Globus pallidus (tissue), 1 donor: Measurements from ENCODE around the gene TMEM63B.
"Not testable (repeated sequence)": the region's sequence is repeated elsewhere in the genome, so short reads cannot be mapped to it uniquely, and the experiment has no call there.

Source experiments
- DNase-seq: peaks from one replicate; pipeline ENCODE4 v3.0.0-alpha.2; 2015; ENCODE audit warnings: low spot score

Gene TMEM63B

GRCh38 chr6:44171899-44172546 lies 44.7 kb downstream of the TMEM63B start:
- DNase-seq, result no peak

GRCh38 chr6:44172731-44173500 lies 45.6 kb downstream of the TMEM63B start:
- peak; percentile 59 for DNase-seq

GRCh38 chr6:44176130-44176761 lies 48.9 kb downstream of the TMEM63B start:
- no peak for DNase-seq

GRCh38 chr6:44176762-44177509 lies 49.6 kb downstream of the TMEM63B start:
- DNase-seq, result no peak

- DNase-seq, result no peak
Observed at GRCh38 chr6:44177691-44178423, 50.5 kb downstream of the TMEM63B start.

GRCh38 chr6:44178424-44179071 lies 51.2 kb downstream of the TMEM63B start:
- no peak for DNase-seq

GRCh38 chr6:44179072-44179536 lies 51.8 kb downstream of the TMEM63B start:
- DNase-seq, result no peak

- no peak for DNase-seq
Observed at GRCh38 chr6:44179648-44180047, 52.3 kb downstream of the TMEM63B start.

GRCh38 chr6:44180406-44180805 lies 53.1 kb downstream of the TMEM63B start:
- DNase-seq, result no peak

GRCh38 chr6:44180886-44181285 lies 53.5 kb downstream of the TMEM63B start:
- DNase-seq, result no peak

- not testable (repeated sequence) for DNase-seq
Observed at GRCh38 chr6:44181784-44182183, 54.4 kb downstream of the TMEM63B start.

GRCh38 chr6:44182911-44183390 lies 55.6 kb downstream of the TMEM63B start:
- DNase-seq, result no peak

GRCh38 chr6:44183783-44184182 lies 56.4 kb downstream of the TMEM63B start:
- DNase-seq, result no peak

GRCh38 chr6:44185356-44185755 lies 58.0 kb downstream of the TMEM63B start:
- not testable (repeated sequence) for DNase-seq

GRCh38 chr6:44185953-44186634 lies 58.7 kb downstream of the TMEM63B start:
- DNase-seq, result no peak

GRCh38 chr6:44186635-44187025 lies 59.3 kb downstream of the TMEM63B start:
- no peak for DNase-seq

GRCh38 chr6:44188819-44189218 lies 61.5 kb downstream of the TMEM63B start:
- DNase-seq, result no peak

- no peak for DNase-seq
Observed at GRCh38 chr6:44189257-44189656, 61.9 kb downstream of the TMEM63B start.

GRCh38 chr6:44190715-44191114 lies 63.4 kb downstream of the TMEM63B start:
- DNase-seq, result no peak

GRCh38 chr6:44192428-44193041 lies 65.2 kb downstream of the TMEM63B start:
- no peak for DNase-seq
